C4-2B (cell line): ENCODE results near the gene TTLL10.

Experiments used
- ZFX ChIP-seq: fragments of 450-650 bp; IDR thresholded peaks from 2 replicates; pipeline ENCODE4 v1.6.1; 2017
- TF ChIP-seq, protein P1 (sequence below): fragments of 450-650 bp; conservative IDR thresholded peaks from 2 replicates; pipeline ENCODE4 v1.5.1; 2017; ENCODE audit warnings: mild to moderate bottlenecking

DNA sequence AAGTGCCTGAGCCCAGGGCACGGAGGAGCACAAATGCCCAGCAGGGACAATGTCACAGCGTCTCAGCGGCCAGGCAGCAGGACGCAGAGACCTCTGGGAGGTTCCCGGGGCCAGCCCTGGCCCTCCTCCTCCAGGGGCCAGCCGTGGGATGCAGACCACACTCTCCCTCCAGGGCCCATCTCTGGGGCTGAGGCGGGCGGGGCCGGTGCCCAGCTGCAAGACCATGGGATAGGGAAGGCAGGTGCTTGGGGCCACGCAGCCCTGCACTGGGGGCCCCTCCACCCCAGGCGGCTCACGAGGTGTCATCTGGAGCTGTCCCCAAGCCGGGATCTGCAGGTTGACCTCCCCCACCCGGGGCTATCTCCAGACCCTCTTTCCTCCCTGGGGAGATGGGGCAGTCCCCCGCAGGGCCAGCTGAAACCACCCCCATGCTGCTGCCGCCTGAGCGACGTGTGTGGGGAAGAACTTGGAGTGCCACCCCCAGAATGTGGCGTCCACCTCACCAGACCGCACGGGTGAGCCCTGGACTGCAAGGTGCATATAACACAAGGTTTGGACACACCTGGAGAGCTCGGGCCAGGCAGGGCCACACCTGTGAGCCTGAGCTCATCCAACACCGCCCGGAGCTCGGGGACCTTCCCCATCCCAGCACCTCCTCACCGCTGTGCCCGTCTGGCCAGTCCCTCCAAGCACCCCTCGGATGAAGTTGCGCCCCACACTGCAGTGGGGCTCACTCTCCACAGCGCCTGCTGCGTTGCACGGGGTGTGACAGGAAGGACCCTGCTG, 4.1 kb upstream of the TTLL10 start:
- TF ChIP-seq, protein P1, sequence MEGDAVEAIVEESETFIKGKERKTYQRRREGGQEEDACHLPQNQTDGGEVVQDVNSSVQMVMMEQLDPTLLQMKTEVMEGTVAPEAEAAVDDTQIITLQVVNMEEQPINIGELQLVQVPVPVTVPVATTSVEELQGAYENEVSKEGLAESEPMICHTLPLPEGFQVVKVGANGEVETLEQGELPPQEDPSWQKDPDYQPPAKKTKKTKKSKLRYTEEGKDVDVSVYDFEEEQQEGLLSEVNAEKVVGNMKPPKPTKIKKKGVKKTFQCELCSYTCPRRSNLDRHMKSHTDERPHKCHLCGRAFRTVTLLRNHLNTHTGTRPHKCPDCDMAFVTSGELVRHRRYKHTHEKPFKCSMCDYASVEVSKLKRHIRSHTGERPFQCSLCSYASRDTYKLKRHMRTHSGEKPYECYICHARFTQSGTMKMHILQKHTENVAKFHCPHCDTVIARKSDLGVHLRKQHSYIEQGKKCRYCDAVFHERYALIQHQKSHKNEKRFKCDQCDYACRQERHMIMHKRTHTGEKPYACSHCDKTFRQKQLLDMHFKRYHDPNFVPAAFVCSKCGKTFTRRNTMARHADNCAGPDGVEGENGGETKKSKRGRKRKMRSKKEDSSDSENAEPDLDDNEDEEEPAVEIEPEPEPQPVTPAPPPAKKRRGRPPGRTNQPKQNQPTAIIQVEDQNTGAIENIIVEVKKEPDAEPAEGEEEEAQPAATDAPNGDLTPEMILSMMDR: no peak
- no peak for TF ChIP-seq ZFX
